GM19023 (cell line): Measurements from ENCODE around the gene USE1.
"Not testable (repeated sequence)": the region's sequence is repeated elsewhere in the genome, so short reads cannot be mapped to it uniquely, and the experiment has no call there.

Experiments used
- ATAC-seq: cut with Tn5 transposase; IDR thresholded peaks from one replicate; pipeline ENCODE4 v1.9.1; 2021; ENCODE audit warnings: mild to moderate bottlenecking, moderate library complexity; ENCODE audit not compliant: unreplicated experiment

USE1 gene

DNA sequence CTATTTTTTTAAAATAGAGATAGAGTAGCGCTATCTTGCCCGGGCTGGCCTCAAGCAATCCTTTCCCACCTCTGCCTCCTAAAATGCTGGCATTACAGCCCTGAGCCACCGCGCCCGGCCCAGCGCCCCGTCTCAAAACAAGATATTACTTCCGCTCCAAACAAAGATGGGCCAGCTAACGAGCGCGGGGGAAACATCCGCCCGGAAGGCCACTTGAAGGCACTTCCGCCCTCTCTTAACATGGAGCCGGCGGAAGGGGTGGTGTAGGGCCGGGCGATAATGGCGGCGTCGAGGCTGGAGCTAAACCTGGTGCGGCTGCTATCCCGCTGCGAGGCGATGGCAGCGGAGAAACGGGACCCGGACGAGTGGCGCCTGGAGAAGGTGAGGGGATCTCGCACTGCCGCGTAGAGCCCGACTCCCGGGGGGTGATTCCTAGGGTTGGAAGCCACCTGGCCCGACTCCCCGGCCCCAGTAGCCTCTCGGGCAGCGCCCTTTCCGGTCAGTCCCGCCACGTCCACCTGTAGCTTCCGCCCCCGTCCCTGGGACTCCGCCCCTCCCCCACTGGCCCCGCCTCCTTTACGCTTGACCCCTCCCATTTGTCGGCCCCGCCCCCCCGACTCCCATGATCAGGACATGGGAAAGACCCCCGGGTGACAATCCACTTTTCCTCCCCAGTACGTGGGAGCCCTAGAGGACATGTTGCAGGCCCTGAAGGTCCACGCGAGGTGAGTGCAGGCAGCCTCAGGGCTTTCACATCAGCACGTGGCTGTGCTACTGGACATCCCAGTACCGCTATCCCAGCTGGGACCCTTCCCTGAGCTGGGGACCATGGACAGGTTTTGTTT lies at the start of gene USE1:
Gene USE1 (plus strand): TSS at position 231 of the 845 bp plus-strand sequence. CDS start 49 bp downstream, at position 280.
- peak; percentile 82 for ATAC-seq

DNA sequence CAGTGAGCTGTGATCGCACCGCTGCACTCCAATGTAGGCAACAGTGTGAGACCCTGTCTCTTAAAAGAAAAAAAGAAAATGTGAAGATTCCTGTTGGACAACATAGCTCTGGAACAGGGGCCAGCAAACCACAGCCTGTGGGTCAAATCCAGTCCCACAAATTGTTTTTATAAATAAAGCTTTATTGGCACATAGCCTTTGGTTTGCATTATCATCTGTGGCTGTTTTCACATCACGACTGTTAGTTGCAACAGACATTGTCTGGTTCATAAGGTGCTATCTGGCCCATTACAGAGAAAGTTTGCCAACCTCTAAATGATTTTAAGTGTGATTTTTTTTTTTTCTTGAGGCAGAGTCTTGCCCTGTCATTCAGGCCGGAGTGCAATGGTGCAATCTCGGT lies 49.4 kb upstream of the USE1 start:
- ATAC-seq: no peak

- no peak for ATAC-seq
Measured at GRCh38 chr19:17170538-17171297, 44.4 kb upstream of the USE1 start.

- ATAC-seq: no peak
Measured at GRCh38 chr19:17171874-17172273, 43.3 kb upstream of the USE1 start.

DNA sequence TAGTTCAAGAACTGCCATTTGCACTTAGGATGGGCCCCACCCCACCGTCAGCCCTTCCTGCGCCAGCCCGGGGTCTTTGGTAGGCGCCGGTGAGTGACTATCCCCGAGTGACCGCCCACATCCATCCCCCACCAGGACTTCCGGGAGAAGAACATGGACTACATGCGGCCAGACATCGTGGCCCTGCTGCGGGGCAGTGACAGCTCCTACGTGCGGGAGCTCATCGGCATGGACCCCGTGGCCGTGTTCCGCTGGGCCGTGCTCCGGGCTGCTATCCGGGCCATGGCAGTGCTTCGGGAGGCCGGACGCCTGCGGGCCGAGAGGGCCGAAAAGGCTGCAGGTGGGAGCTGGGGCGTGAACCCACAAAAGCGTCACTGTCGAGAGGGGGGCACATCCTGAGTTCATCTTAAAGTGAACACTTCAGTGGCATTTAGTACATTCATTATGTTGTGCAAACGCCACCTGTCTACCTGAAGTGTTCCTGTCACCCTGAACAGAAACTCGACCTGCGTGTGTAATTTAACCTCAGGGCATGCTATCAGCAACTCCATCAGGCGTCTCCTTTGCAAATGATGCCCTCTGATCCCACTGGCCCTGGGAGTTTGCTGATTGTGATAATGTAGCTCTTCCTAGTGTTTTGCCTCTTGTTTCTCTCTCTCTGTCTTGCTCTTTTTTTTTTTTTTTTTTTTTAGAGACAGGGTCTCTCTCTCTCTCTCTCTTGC lies 42.4 kb upstream of the USE1 start:
- no peak for ATAC-seq

GRCh38 chr19:17178291-17178690 lies 36.9 kb upstream of the USE1 start:
- ATAC-seq: no peak

GRCh38 chr19:17180997-17181702 lies 34.0 kb upstream of the USE1 start:
- ATAC-seq: no peak

DNA sequence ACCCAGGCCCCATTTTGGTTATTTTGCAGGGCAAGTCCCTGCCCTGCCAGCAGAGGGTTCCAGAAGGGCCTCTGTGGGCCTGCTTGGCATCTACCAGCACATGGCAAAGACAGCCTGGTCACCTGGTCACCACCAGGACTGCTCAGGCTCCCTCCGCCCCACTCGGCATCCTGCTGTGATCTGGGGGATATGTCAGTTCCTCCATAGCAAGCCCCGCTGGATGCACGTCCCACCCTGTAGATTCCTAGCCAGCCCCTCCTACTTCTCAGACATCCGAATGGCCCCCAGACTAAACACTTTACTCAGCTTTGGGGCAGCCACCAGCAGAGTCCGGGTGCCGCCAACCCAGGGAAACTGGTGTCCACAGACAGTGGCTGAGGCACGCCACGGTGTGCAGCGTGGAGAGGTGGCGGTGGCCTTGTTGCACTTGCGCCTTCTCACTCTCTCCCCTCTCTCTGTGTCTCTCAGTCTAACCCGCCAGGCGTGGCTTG lies 31.8 kb upstream of the USE1 start:
- no peak for ATAC-seq

DNA sequence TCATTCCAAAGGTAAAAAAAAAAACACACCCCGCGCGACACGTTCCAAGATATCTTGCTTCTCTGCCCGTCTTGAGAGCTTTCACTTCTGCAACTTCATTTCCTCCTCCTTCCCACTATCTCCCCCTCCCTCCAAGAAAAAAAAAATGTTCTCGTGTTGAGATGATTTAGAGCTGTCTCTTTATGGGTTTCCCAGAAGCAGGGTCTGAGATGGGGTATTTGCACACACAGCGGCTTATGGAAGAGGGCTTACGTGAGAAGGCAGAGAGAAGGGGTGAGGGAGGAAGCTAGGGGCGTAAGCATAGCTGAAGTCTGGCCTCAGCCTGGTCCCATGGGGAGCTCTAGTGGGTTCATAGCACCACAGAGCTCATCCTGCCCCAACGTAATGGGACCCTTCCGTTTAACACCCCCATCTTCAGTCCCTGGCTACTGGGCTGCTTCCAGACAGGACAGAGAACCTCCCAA lies 31.3 kb upstream of the USE1 start:
- ATAC-seq: no peak

- no peak for ATAC-seq
Measured at GRCh38 chr19:17184371-17184841, 30.8 kb upstream of the USE1 start.

DNA sequence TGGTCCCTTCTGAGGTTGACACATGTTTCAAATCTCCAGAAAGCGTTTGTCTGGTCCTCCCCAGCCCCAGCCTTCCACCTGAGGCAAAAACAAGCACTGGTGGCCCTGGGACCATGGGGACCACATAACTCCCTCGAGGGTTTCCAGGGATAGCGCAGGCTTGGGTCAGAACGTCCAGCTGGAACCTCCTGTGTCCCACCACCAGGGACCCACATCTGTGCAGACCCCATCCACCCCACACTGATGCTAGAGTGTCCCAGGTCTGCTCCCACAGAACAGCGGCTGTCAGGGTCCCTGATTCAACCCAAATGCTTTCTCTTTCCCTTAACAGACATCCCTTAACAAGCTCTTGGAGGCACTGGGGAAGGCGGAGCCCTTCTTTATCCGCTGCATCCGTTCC lies 29.6 kb upstream of the USE1 start:
- ATAC-seq: no peak

- ATAC-seq: not testable (repeated sequence)
Measured at GRCh38 chr19:17191736-17192135, 23.4 kb upstream of the USE1 start.

DNA sequence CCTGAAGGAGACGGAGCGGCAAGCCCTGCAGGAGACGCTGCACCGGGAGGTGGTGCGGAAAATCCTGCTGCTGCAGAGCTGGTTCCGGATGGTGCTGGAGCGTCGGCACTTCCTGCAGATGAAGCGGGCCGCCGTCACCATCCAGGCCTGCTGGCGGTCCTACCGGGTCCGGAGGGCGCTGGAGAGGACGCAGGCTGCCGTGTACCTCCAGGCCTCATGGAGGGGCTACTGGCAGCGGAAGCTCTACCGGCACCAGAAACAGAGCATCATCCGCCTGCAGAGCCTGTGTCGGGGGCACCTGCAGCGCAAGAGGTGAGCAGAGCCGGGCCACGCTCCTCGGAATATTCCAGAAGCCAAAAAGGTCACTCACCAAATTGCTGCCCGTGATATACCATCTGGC lies 22.4 kb upstream of the USE1 start:
- ATAC-seq: no peak

DNA sequence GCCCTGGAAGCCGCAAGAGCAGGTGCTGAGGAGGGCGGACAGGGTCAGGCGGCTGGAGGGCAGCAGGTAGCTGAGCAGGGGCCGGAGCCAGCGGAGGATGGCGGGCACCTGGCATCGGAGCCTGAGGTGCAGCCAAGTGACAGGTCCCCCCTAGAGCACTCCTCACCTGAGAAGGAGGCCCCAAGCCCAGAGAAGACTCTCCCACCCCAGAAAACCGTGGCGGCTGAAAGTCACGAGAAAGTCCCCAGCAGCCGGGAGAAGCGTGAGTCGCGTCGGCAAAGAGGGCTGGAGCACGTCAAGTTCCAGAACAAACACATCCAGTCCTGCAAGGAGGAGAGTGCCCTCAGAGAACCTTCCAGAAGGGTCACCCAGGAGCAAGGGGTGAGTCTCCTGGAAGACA lies 20.5 kb upstream of the USE1 start:
- ATAC-seq: no peak

GRCh38 chr19:17195106-17195505 lies 20.1 kb upstream of the USE1 start:
- ATAC-seq: no peak

- ATAC-seq: no peak
Measured at GRCh38 chr19:17196610-17197009, 18.5 kb upstream of the USE1 start.

DNA sequence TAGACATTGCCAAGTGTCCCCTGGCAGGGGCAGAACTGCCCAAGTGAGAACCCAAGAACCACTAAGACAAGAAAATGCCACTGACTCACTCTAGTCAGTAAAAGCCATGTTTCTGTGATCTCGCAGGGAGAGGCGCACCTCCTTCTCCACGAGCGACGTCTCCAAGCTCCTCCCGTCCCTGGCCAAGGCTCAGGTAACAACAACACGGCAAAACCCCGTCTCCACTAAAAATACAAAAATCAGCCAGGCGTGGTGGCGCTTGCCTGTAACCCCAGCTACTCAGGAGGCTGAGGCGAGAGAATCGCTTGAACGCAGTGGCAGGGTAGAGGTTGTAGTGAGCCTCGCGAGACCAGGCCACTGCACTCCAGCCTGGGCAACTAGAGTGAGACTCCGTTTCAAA lies 17.5 kb upstream of the USE1 start:
- ATAC-seq: no peak

GRCh38 chr19:17200408-17201079 lies 14.6 kb upstream of the USE1 start:
- ATAC-seq: no peak

- no peak for ATAC-seq
Measured at GRCh38 chr19:17202249-17202648, 12.9 kb upstream of the USE1 start.

DNA sequence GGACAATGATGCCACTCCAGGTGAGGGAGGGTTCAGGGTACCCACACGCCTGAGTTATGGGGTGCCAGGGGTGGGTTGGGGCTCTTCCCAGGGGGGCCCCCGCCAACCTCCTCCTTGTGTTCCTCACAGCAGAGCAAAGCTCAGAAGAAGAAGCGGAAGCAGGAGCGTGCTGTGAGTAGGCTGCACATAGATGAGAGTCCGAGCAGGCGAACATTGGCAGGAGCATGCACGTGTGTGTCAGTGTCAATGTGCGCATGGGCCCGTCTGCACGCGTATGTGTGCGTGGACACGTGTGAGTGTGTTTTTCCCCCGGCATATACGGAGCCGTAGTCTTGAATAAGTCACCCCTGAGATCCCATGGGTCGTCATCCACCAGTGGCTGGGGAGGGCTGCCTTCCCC lies 12.4 kb upstream of the USE1 start:
- no peak for ATAC-seq
